Measurements from ENCODE around the gene SCYGR3. TPM values are rescaled to one million over a fixed set of nuclear protein-coding genes. Genes with fewer than 3 reads are reported as not detected.

SCYGR3 gene
- total and polyA plus RNA-seq, 2 of the 8 experiments (the other 6 are each of a cell fraction or from before 2014, with no cell fraction given), result not detected

- Histone ChIP-seq H2BK12ac (ENCODE audit: low read depth, low read length) (no peak overlapping the region), H2AFZ (ENCODE audit: low read length) (no peak overlapping the region), H3K56ac (replicated peaks; ENCODE audit: insufficient read length, low read depth, low read length) (no peak overlapping the region), H4K8ac (ENCODE audit: extremely low read depth, insufficient read depth, low read length) (no peak overlapping the region), H3K4me3 (ENCODE audit: extremely low read depth in 1 of 4, insufficient read depth in 2 of 4, low read depth in 3 of 4, low read length in 4 of 4) (no peak overlapping the region), H3K9me3 (ENCODE audit: insufficient read depth in 2 of 2, low read depth in 1 of 2, low read length in 1 of 2) (no peaks in the 10 kb centered on the region), H3K23me2 (ENCODE audit: low read depth, low read length) (no peaks in the 10 kb centered on the region; the same call in 1 of the 2 replicates), H2BK20ac (ENCODE audit: low read length) (no peak overlapping the region), H3K36me3 (ENCODE audit: control insufficient read depth in 2 of 4, insufficient read depth in 4 of 4, low read length in 3 of 4) (no peaks in the 10 kb centered on the region), H4K20me1 (replicated peaks in 1 of 2; ENCODE audit: control insufficient read depth in 1 of 2, insufficient read depth in 2 of 2, low read length in 2 of 2) (no peaks in the 10 kb centered on the region), H3K79me1 (ENCODE audit: low read depth, low read length) (no peaks in the 10 kb centered on the region; the same call in 1 of the 2 replicates), H3K4ac (replicated peaks; ENCODE audit: insufficient read length, low read depth, low read length) (no peak overlapping the region), H3K27ac (ENCODE audit: low read depth, low read length) (no peak overlapping the region), H3K79me2 (ENCODE audit: control insufficient read depth in 1 of 2, insufficient read depth in 2 of 2, low read length in 2 of 2) (no peaks in the 10 kb centered on the region), H2BK5ac (ENCODE audit: low read depth, low read length) (no peak overlapping the region), H2BK120ac (replicated peaks; ENCODE audit: low read depth, low read length) (no peak overlapping the region), H2BK15ac (ENCODE audit: low read length) (no peak overlapping the region), H3K4me2 (ENCODE audit: insufficient read depth in 1 of 2, low read depth in 2 of 2, low read length in 2 of 2) (no peak overlapping the region), H2AK5ac (ENCODE audit: low read depth, low read length) (no peak overlapping the region), H3K4me1 (replicated peaks in 1 of 4; ENCODE audit: control insufficient read depth in 3 of 4, insufficient read depth in 4 of 4, low read length in 3 of 4) (no peaks in the 10 kb centered on the region; a peak in 1 of 7 replicates), H3K23ac (ENCODE audit: insufficient read length) (no peak overlapping the region), H4K91ac (replicated peaks; ENCODE audit: insufficient read length, low read length) (no peak overlapping the region), H3K14ac (ENCODE audit: insufficient read length) (no peak overlapping the region), H4K5ac (ENCODE audit: insufficient read length, low read depth, low read length) (no peak overlapping the region), H3K9ac (replicated peaks in 1 of 4; ENCODE audit: extremely low read depth in 1 of 4, low read depth in 3 of 4, low read length in 3 of 4) (no peak overlapping the region), H3K27me3 (replicated peaks in 1 of 4; ENCODE audit: control insufficient read depth in 3 of 4, extremely low read depth in 1 of 4, insufficient read depth in 3 of 4, low read length in 3 of 4) (no peaks in the 10 kb centered on the region), H3K18ac (ENCODE audit: extremely low read depth, low read length) (no peak overlapping the region)
- WGBS, 2 experiments (ENCODE audit: extremely low coverage in 1 of 2, insufficient coverage in 1 of 2, insufficient read length in 1 of 2, insufficient replicate concordance in 2 of 2, low coverage in 1 of 2, low lambda C conversion rate in 2 of 2, missing lambda C conversion rate in 1 of 2), result 87% methylated on average over 2 of the region's 2 CpGs; no CpG with 5 or more reads in 1 of the 2 experiments
- POLR2A ChIA-PET (ENCODE audit: partially characterized antibody), result no interaction called here
- FAIRE-seq, result no peak
- CTCF ChIA-PET (ENCODE audit: partially characterized antibody), result interaction anchor here (0.5 to 1.2 kb wide), 2 partner anchors 32 to 243 kb away, joined by 4 to 5 read pairs; no protein-coding TSS in a partner anchor
- no peak for DNase-seq (ENCODE audit: low read depth in 1 of 2, low spot score in 2 of 2)
- no peak for TF ChIP-seq RXRA (IDR thresholded peaks at IDR 0.05; ENCODE audit: insufficient read depth, low read depth, low read length)
Measured at GRCh38 chr2:227625420-227625819, 10.8 kb upstream of the SCYGR3 start.
